Measurements from ENCODE around the gene PDILT.

The PDILT gene

GRCh38 chr16:20363191-20363590, 41.3 kb downstream of the PDILT start:
- DNase-seq (ENCODE audit: low read depth), result no peak

DNA sequence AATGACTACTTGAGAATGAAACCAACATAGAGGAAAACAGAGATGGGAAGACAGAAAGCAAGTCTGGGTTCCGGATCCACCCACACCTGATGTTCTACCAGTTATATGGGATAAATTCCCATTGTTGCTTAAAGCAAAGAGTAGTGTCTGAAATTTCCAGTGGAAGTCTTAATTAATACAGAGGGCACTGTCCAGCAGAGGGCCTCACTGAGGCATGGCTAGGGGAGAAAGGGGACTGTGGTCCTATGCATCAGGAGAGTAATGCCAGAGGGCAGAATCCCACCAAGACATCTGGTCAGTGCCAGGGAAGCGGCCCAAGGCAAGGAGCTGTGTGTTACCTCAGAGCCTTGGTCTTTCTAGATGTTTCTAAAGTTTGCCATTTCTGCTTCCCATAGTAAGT, 44.5 kb downstream of the PDILT start:
- DNase-seq (ENCODE audit: low read depth), result no peak

DNA sequence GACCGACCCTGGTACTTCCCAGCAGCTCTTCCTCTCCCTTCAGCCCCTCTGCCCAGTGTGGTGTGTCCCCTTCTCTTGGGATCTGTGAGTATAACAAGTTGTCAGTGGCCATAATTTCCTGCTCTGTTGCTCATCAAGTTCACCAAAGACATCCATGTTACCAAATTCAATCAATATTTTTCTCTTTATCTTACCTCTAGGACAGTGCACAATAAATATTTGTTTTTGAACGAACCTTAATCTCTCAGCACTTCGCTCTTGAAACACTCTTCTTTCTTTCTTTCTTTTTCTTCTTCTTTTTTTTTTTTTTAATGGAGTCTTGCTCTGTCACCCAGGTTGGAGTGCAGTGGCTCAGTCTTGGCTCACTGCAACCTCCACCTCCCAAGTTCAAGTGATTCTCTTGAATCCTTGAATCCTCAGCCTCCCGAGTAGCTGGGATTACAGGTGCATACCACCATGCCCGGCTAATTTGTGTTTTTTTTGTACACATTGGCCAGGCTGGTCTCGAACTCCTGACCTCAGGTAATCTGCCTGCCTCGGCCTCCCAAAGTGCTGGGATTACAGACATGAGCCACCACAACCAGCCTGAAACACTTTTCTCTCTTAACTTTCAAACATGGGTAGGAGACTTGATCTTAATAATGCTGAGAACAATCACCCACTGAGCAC, 49.3 kb downstream of the PDILT start:
- no peak for DNase-seq (ENCODE audit: low read depth)

DNA sequence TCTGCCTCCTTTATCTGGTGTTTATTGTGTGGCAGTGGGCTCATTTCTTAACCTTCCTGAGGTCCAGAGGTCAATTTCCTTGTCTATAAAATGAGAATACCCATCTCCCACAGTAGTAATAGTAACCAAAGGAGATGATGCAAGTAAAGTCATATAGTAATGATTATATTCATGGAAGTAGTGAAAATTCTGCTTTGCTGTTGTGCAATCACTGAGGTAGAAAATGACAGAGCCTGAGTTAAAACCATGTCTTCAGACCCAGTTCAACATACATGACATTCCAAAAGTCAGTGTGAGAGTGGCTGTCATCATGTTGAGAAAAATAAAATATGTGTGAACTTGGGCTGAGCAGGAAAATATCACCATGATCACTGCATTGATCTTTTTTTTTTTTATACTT, 51.2 kb downstream of the PDILT start:
- DNase-seq (ENCODE audit: low read depth), result no peak

GRCh38 chr16:20352615-20353014, 51.9 kb downstream of the PDILT start, which contains the start of gene UMOD:
UMOD (minus strand) TSS chr16:20352715; CDS start chr16:20350737, 1,978 bp downstream.
- no peak for DNase-seq (ENCODE audit: low read depth)

DNA sequence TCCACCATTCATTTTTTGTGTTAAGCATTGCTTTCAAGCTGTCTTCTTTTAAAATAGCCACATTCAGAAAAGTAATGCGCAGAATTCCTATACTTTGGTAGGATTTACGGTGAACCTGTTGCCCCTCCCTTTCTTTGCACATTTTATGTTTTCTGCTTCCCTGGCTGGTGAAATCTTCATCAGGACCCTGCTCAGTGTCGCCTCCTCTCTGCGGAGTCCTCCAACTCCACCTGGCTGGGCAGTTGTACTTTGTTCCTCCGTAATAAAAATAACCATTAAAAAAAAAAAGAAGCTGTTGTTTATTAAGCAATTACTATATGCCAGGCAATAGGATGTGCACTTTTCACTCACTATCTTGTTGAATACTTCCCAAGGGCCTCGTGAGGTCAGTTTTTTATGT, 54.9 kb downstream of the PDILT start:
- no peak for DNase-seq (ENCODE audit: low read depth)

GRCh38 chr16:20348365-20349185, 56.0 kb downstream of the PDILT start:
- DNase-seq (ENCODE audit: low read depth), result no peak

- DNase-seq (ENCODE audit: low read depth), result no peak
Measured at GRCh38 chr16:20347666-20348364, 56.7 kb downstream of the PDILT start.

DNA sequence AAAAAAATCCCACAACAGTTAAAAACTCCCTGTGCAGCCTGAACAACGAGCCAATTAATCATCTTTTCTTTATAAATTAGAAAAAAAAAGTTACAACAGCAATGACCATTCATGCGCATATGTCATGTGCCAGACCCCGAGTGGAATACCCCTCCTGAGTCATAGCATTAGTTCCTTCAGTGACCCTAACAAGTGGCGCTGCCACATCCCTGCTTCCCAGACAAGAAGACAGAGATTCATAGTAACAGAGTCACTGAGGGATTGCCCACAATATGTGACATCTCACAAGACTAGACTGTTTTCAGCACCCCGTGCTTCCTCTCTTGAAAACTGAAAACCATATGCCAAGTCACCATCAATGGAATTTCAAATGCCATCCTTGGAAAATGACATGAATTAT, 59.9 kb downstream of the PDILT start:
- no peak for DNase-seq (ENCODE audit: low read depth)

- DNase-seq (ENCODE audit: low read depth), result no peak
Measured at GRCh38 chr16:20339744-20340143, 64.8 kb downstream of the PDILT start.

- no peak for DNase-seq (ENCODE audit: low read depth)
Measured at GRCh38 chr16:20336955-20337354, 67.6 kb downstream of the PDILT start.

DNA sequence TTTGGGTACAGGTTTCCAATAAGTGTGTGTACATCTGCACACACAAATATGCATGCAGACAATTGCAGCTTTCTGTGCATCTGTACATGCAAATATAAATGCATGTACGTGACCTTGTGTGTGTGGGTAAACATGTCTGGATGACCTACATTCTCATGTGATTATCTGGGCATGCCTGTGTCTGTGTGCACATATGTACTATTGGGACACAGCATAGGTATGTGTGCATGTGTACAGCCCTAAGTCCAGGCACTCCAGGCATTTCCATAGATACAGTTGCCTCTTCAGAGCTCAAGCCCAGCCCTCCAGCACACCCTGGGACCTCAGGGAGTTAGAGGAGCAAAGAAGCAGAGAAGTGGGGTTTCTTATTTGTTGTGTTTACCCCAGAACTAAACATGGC, 70.1 kb downstream of the PDILT start:
- DNase-seq (ENCODE audit: low read depth), result no peak

- no peak for DNase-seq (ENCODE audit: low read depth)
Measured at GRCh38 chr16:20333120-20333519, 71.4 kb downstream of the PDILT start.

GRCh38 chr16:20332411-20332810, 72.1 kb downstream of the PDILT start:
- DNase-seq (ENCODE audit: low read depth), result no peak

DNA sequence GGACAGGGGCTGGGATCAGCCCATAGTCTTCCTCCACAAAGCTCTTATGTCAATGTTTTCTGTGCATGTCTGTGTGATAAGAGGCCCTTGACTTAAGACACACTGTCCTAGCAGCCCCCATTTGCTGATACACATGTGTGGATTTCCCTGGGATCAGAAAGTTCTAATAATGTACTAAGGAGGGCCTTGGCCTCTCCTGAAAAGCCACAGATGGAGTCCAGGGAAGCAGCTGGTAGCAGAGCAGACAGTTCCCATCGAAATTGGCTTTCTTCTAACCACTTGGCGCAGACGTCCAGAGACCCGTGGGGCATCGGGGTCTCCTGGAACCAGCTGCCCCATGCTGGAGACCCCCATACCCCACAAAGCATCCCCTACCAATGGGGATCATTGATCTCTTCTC, 72.9 kb downstream of the PDILT start:
- no peak for DNase-seq (ENCODE audit: low read depth)

DNA sequence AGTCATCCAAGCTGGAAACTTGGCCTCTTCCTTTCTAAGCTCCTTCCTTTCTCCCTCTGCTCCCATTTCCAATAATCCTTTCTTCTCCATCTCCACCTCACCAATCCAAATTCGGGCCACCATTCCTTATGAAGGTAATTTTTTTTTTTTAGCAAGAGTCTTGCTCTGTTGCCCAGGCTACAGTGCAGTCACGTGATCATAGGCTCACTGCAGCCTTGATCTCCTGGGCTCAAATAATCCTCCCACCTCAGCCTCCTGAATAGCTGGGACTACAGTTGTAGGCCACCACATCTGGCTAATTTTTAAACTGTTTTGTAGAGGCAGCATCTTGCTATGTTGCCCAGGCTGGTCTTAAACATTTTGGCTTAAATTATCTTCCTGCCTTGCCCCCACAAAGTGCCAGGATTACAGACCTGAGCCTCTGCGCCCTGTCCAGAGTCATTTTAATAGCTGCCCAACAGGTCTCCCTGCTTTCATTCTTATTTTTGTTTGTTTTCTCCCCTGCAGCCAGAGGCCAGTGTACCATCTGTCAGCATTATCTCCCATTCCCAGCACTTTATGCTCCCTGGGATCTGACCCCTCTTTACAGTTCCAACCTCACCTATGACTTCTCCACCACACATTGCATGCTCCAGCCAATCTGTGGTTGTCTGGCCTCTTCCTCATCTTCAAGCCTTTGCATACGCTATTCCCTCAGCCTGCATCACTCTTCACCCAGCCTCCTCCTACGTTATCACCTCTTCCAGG, 75.0 kb downstream of the PDILT start:
- DNase-seq (ENCODE audit: low read depth), result no peak

- no peak for DNase-seq (ENCODE audit: low read depth)
Measured at GRCh38 chr16:20327444-20328041, 77.0 kb downstream of the PDILT start, which contains the start of gene GP2. GP2 (minus strand) TSS chr16:20327513; CDS start chr16:20326431, 1,082 bp downstream.

- no peak for DNase-seq (ENCODE audit: low read depth)
Measured at GRCh38 chr16:20326321-20326720, 78.2 kb downstream of the PDILT start.

DNA sequence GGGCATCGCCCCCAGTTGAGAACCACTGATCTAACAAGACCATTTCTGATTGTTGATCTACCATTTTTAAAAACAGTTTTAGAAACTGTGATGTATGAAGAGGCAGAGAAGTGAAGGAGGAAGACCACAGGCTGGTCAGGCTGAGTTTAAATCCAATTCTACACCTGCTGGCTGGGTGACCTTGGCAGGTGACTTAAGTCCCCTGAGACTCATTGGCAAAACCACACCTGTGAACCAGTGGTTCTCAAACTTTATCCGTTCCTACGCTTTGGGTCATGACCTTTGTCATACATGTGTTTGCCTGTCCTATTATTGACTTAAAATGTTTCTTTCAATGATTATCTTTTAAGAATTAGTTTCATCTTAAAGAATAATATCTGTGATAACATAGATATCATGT, 79.5 kb downstream of the PDILT start:
- DNase-seq (ENCODE audit: low read depth), result no peak

DNA sequence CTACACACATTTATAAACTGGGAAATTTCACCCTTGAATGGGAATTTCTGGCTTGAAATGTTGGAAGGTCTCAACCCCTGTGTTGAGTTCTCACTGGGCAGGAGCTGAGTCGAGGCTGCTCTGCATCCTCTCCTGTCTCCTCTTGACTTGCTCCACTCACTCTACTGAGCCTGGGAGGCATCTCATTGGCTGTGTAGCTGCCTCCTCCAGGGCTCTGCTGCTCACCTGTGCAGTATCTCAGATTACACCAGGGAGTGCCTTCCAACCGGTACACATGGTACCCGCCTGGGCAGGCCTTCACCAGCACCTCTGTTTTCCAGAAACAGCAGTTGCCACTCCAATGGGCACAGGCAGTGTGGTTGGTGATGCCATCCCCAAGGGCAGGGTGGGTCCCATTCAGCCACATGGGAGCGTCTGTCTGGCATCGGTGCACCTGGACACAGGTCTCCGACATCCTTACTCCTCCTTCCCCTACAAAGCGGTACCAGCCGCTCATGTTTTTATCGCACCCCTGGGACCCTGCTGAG, 80.9 kb downstream of the PDILT start:
- DNase-seq (ENCODE audit: low read depth), result no peak

- DNase-seq (ENCODE audit: low read depth), result no peak
Measured at GRCh38 chr16:20322696-20323095, 81.8 kb downstream of the PDILT start.

Measured in T-helper 22 cell (primary cell).